ENCODE measurements around the gene CLEC9A. TPM values are rescaled to one million over a fixed set of nuclear protein-coding genes. Genes with fewer than 3 reads are reported as not detected.

Gene CLEC9A
- polyA plus RNA-seq, 2 of the 4 experiments (the other 2 are of a cell fraction): not detected

DNA sequence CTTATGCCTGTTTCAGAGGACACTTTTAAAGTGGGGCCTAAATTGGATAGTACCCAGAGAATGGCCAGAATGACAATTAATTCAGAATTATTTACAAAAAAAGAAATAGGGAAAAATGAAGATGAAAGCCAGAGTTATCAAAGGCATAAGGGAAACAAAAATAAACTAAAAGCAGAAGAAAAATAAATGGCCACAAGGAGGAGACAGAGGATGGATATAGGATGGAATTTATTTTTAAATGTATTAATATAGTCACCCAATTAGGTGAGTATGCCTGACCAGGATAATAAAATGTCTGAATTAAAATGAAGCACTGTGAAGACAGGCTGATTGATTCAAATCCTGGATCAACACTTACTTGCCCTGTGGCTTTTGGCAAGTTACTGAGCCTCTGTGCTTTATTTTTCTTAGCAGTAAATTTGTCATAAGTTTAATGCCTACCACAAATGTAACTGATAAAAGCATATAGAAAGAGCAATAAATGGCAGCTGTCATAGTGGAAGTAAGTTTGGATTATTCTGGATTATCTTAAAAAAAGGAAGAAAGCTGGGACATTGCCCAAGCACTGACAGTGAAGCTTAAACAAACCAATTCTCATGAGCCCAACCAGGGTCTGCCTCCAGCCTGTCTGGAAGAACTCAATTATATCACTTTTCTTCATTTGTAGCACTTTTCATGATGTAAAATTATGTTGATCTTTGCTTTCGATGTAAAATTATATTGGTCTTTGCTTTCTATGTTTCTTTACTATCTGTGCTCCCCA lies 3.5 kb downstream of the CLEC9A start (continued):
- TF ChIP-seq, protein P1, sequence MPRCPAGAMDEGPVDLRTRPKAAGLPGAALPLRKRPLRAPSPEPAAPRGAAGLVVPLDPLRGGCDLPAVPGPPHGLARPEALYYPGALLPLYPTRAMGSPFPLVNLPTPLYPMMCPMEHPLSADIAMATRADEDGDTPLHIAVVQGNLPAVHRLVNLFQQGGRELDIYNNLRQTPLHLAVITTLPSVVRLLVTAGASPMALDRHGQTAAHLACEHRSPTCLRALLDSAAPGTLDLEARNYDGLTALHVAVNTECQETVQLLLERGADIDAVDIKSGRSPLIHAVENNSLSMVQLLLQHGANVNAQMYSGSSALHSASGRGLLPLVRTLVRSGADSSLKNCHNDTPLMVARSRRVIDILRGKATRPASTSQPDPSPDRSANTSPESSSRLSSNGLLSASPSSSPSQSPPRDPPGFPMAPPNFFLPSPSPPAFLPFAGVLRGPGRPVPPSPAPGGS (IDR thresholded peaks at IDR 0.05): no peak
- no peak for TF ChIP-seq CEBPB (IDR thresholded peaks at IDR 0.05)
- TF ChIP-seq NR3C1 (IDR thresholded peaks at IDR 0.05): no peak
- peak; percentile 79 for TF ChIP-seq SMC3 (IDR thresholded peaks at IDR 0.05)
- TF ChIP-seq RFX5 (IDR thresholded peaks at IDR 0.05): no peak
- no peak for TF ChIP-seq HEYL (CRISPR knock-in tag; IDR thresholded peaks at IDR 0.05)
- no peak for TF ChIP-seq PHF8 (IDR thresholded peaks at IDR 0.05; ENCODE audit: borderline replicate concordance, low read depth)
- no peak for TF ChIP-seq NFE2L2 (conservative IDR thresholded peaks at IDR 0.05; ENCODE audit: low read length)
- no peak for TF ChIP-seq CHD2 (IDR thresholded peaks at IDR 0.05; ENCODE audit: low read length, partially characterized antibody)

DNA sequence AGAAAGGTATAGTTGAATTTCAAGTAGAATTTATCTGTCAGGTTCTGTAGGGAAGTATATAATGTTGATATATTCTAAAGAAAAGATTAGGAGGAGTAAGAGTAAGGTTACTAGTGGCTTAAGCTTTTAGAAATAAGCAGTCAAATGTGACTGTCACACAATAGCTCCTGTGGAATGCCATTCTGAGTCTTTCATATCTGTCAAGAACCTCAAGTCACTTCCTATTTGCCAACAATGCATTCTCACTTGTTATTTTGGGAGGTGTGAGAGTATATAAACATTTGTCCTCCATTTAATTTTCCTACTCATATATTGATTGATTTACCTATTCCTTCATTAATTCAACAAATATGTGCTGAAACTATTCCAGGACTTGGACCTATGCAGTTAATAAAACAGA lies 11.7 kb downstream of the CLEC9A start:
- Histone ChIP-seq H3K4me1 (no peaks in the 10 kb centered on the region), H3K9me3 (no peaks in the 10 kb centered on the region), H3K4me2 (no peak overlapping the region), H3K27ac (no peak overlapping the region), H3K4me3 (no peak overlapping the region)
- ChIA-PET CTCF (interaction anchor here (1.0 to 1.3 kb wide), 2 partner anchors 8 to 32 kb away, joined by 3 to 4 read pairs; no protein-coding TSS in a partner anchor), POLR2A (no interaction called here)
- DNase-seq (ENCODE audit: low read depth in 1 of 2, low spot score in 1 of 2) (no peak), ATAC-seq (no peak), FAIRE-seq (no peak)
- TF ChIP-seq, protein P2, sequence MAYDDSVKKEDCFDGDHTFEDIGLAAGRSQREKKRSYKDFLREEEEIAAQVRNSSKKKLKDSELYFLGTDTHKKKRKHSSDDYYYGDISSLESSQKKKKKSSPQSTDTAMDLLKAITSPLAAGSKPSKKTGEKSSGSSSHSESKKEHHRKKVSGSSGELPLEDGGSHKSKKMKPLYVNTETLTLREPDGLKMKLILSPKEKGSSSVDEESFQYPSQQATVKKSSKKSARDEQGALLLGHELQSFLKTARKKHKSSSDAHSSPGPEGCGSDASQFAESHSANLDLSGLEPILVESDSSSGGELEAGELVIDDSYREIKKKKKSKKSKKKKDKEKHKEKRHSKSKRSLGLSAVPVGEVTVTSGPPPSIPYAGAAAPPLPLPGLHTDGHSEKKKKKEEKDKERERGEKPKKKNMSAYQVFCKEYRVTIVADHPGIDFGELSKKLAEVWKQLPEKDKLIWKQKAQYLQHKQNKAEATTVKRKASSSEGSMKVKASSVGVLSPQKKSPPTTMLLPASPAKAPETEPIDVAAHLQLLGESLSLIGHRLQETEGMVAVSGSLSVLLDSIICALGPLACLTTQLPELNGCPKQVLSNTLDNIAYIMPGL (CRISPR knock-in tag; IDR thresholded peaks at IDR 0.05; ENCODE audit: borderline replicate concordance): no peak
- TF ChIP-seq CHD2 (IDR thresholded peaks at IDR 0.05; ENCODE audit: low read length, partially characterized antibody) (no peak), TFCP2L1 (CRISPR knock-in tag; IDR thresholded peaks at IDR 0.05) (no peak)

DNA sequence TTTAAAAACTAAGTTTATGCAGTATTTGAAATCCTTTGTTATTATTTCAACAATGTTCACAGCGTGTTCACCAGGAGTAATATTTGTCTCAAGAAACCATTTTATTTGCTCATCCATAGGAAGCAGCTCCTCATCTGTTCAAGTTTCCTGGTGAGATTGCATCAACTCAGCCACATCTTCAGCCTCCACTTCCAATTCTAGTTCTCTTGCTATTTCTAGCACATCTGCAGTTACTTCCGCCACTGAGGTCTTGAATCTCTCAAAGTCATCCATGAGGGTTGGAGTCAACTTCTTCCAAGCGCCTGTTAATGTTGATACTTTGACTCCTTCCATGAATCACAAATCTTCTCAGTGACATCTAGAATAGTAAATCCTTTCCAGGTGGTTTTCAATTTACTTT lies 18.0 kb downstream of the CLEC9A start:
- CTCF ChIA-PET: interaction anchor here (1.5 kb wide), 1 partner anchor 91 kb away, joined by 3 read pairs; no protein-coding TSS in a partner anchor
- H3K4me2 ChIP-seq: no peak overlapping the region
- H3K9me3 ChIP-seq: peaks cover 7% of the 10 kb centered on the region; the same call in 1 of the 3 replicates
- no peak overlapping the region for H3K4me3 ChIP-seq
- POLR2A ChIA-PET: no interaction called here
- no peaks in the 10 kb centered on the region for H3K4me1 ChIP-seq
- TF ChIP-seq, protein P3, sequence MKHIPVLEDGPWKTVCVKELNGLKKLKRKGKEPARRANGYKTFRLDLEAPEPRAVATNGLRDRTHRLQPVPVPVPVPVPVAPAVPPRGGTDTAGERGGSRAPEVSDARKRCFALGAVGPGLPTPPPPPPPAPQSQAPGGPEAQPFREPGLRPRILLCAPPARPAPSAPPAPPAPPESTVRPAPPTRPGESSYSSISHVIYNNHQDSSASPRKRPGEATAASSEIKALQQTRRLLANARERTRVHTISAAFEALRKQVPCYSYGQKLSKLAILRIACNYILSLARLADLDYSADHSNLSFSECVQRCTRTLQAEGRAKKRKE (CRISPR knock-in tag; IDR thresholded peaks at IDR 0.05; ENCODE audit: low read depth): no peak
- TF ChIP-seq FOXS1 (CRISPR knock-in tag; IDR thresholded peaks at IDR 0.05): no peak
- TF ChIP-seq EHF (CRISPR knock-in tag; IDR thresholded peaks at IDR 0.05): no peak
- TF ChIP-seq EHMT2 (IDR thresholded peaks at IDR 0.05; ENCODE audit: low read depth): no peak
- TF ChIP-seq TP53 (CRISPR knock-in tag; IDR thresholded peaks at IDR 0.05): no peak
- TF ChIP-seq HOXA7 (CRISPR knock-in tag; IDR thresholded peaks at IDR 0.05): no peak
- no peak for TF ChIP-seq ZNF302 (CRISPR knock-in tag; IDR thresholded peaks at IDR 0.05)
- TF ChIP-seq, protein P1 (IDR thresholded peaks at IDR 0.05): no peak
- no peak for TF ChIP-seq HDAC2 (IDR thresholded peaks at IDR 0.05)
- TF ChIP-seq, protein P4, sequence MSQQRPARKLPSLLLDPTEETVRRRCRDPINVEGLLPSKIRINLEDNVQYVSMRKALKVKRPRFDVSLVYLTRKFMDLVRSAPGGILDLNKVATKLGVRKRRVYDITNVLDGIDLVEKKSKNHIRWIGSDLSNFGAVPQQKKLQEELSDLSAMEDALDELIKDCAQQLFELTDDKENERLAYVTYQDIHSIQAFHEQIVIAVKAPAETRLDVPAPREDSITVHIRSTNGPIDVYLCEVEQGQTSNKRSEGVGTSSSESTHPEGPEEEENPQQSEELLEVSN (IDR thresholded peaks at IDR 0.05; ENCODE audit: borderline replicate concordance, low read depth): no peak
- no peak overlapping the region for H3K27ac ChIP-seq
- DNase-seq (ENCODE audit: low read depth in 1 of 2, low spot score in 1 of 2) (no peak), FAIRE-seq (peak; percentile 46), ATAC-seq (no peak)
- WGBS (ENCODE audit: missing lambda C conversion rate): 18% methylated on average over 3 of the region's 3 CpGs

Data from A549 (cell line).